Measurements from ENCODE around the gene TPBGL. TPM values are rescaled to one million over a fixed set of nuclear protein-coding genes. Genes with fewer than 3 reads are reported as not detected.
A peak's percentile ranks its signal among the peaks of the same experiment; 100 is the strongest.

TPBGL gene
- total RNA-seq, 1 donor from 2014 or later: 0.20 TPM

- H3K27me3 Mint-ChIP-seq (ENCODE audit: low read depth, unreplicated experiment): peaks cover 69% of the 10 kb centered on the region
- no peaks in the 10 kb centered on the region for H3K9me3 Mint-ChIP-seq (ENCODE audit: unreplicated experiment)
- peak overlapping the region; percentile 79 for H3K4me3 Mint-ChIP-seq (ENCODE audit: unreplicated experiment)
- no peak for DNase-seq (ENCODE audit: low read depth)
- FAIRE-seq: no peak
- no peaks in the 10 kb centered on the region for H3K36me3 Mint-ChIP-seq (ENCODE audit: low read depth, unreplicated experiment)
- Histone ChIP-seq H3K36me3 (ENCODE audit: insufficient read depth, low read length) (no peaks in the 10 kb centered on the region), H4K20me1 (ENCODE audit: insufficient read depth, low read length) (no peaks in the 10 kb centered on the region), H3K79me2 (ENCODE audit: insufficient read depth, low read length) (no peaks in the 10 kb centered on the region), H3K27me3 (ENCODE audit: insufficient read depth, low read length) (peaks cover 60% of the 10 kb centered on the region), H3K4me3 (ENCODE audit: insufficient read depth, low read depth, low read length) (peak overlapping the region; percentile 53), H3K9ac (ENCODE audit: low read length) (peak overlapping the region; percentile 14), H3K4me1 (ENCODE audit: insufficient read depth, low read length) (peaks cover 3% of the 10 kb centered on the region), H3K9me3 (ENCODE audit: insufficient read depth, low read depth, low read length) (no peaks in the 10 kb centered on the region), H3K27ac (ENCODE audit: low read depth, low read length) (no peak overlapping the region), H2AFZ (ENCODE audit: low read depth, low read length) (peak overlapping the region; percentile 83), H3K4me2 (ENCODE audit: low read length) (peak overlapping the region; percentile 89)
- no peak overlapping the region for H3K27ac Mint-ChIP-seq (ENCODE audit: unreplicated experiment)
- no peak for TF ChIP-seq EZH2 (IDR thresholded peaks at IDR 0.05; ENCODE audit: insufficient read depth, low read length)
- TF ChIP-seq CTCF (IDR thresholded peaks at IDR 0.05; ENCODE audit: insufficient read depth, low read depth, low read length): no peak
- H3K4me1 Mint-ChIP-seq (ENCODE audit: low read depth, unreplicated experiment): no peaks in the 10 kb centered on the region
These were observed 1.5 kb downstream of the TPBGL start for GRCh38 chr11:75241906-75242644.

- Histone ChIP-seq H3K4me3 (ENCODE audit: insufficient read depth, low read depth, low read length) (no peak overlapping the region), H3K27me3 (ENCODE audit: insufficient read depth, low read length) (peaks cover 52% of the 10 kb centered on the region), H3K27ac (ENCODE audit: low read depth, low read length) (no peak overlapping the region), H3K9ac (ENCODE audit: low read length) (no peak overlapping the region), H3K9me3 (ENCODE audit: insufficient read depth, low read depth, low read length) (no peaks in the 10 kb centered on the region), H4K20me1 (ENCODE audit: insufficient read depth, low read length) (no peaks in the 10 kb centered on the region), H3K4me1 (ENCODE audit: insufficient read depth, low read length) (peaks cover 3% of the 10 kb centered on the region), H3K4me2 (ENCODE audit: low read length) (no peak overlapping the region), H2AFZ (ENCODE audit: low read depth, low read length) (no peak overlapping the region), H3K79me2 (ENCODE audit: insufficient read depth, low read length) (no peaks in the 10 kb centered on the region), H3K36me3 (ENCODE audit: insufficient read depth, low read length) (no peaks in the 10 kb centered on the region)
- Mint-ChIP-seq H3K36me3 (ENCODE audit: low read depth, unreplicated experiment) (no peaks in the 10 kb centered on the region), H3K27ac (ENCODE audit: unreplicated experiment) (no peak overlapping the region), H3K4me1 (ENCODE audit: low read depth, unreplicated experiment) (no peaks in the 10 kb centered on the region), H3K4me3 (ENCODE audit: unreplicated experiment) (peak overlapping the region; percentile 79), H3K27me3 (ENCODE audit: low read depth, unreplicated experiment) (peaks cover 64% of the 10 kb centered on the region), H3K9me3 (ENCODE audit: unreplicated experiment) (no peaks in the 10 kb centered on the region)
- TF ChIP-seq CTCF (IDR thresholded peaks at IDR 0.05; ENCODE audit: insufficient read depth, low read depth, low read length) (no peak), EZH2 (IDR thresholded peaks at IDR 0.05; ENCODE audit: insufficient read depth, low read length) (no peak)
- DNase-seq (ENCODE audit: low read depth): no peak
- FAIRE-seq: no peak
These were observed 2.4 kb downstream of the TPBGL start for GRCh38 chr11:75242722-75243600.

All from astrocyte (in vitro differentiated cells and primary cell).